Astrocyte of the cerebellum (primary cell): ENCODE results near the gene BHLHE23.

Experiments
- DNase-seq: peaks from one replicate; pipeline ENCODE4 v3.0.0-alpha.2; 2011; ENCODE audit warnings: low read depth
- H3K4me3 ChIP-seq: 2 replicates; pipeline ENCODE4 v1.5.1; 2011; ENCODE audit warnings: mild to moderate bottlenecking, low read depth, low read length, moderate library complexity
- CTCF ChIP-seq: IDR thresholded peaks from 2 replicates; pipeline ENCODE4 v1.5.1; 2012; ENCODE audit warnings: low read length, low read depth, moderate library complexity, mild to moderate bottlenecking; ENCODE audit errors: missing control alignments
- in situ Hi-C: cut with HindIII; loops from 2 replicates; pipeline ENCODE4 v1.10.0; 2017; ENCODE audit warnings: low sequenced_read_pairs

BHLHE23 gene

GRCh38 chr20:62971950-62972844 is 34.6 kb downstream of the BHLHE23 start:
- TF ChIP-seq CTCF = peak; percentile 87
- peak; percentile 43 for DNase-seq

GRCh38 chr20:62971211-62971949 is 35.4 kb downstream of the BHLHE23 start:
- in situ Hi-C loops = no loop called here
- no peak overlapping the region for H3K4me3 ChIP-seq
- DNase-seq = no peak
- no peak for TF ChIP-seq CTCF

More at GRCh38 chr20:62971950-62972844, 34.6 kb downstream of the BHLHE23 start:
- H3K4me3 ChIP-seq = no peak overlapping the region
- in situ Hi-C loops = no loop called here

- DNase-seq = no peak
- no peak for TF ChIP-seq CTCF
- in situ Hi-C loops = no loop called here
- H3K4me3 ChIP-seq = no peak overlapping the region
Observed at GRCh38 chr20:62970307-62971210, 36.2 kb downstream of the BHLHE23 start.

GRCh38 chr20:62969939-62970306 is 36.8 kb downstream of the BHLHE23 start:
- in situ Hi-C loops = no loop called here
- no peak overlapping the region for H3K4me3 ChIP-seq
- no peak for DNase-seq
- TF ChIP-seq CTCF = no peak

- H3K4me3 ChIP-seq = no peak overlapping the region
- no peak for DNase-seq
- TF ChIP-seq CTCF = no peak
- in situ Hi-C loops = no loop called here
Observed at GRCh38 chr20:62969179-62969760, 37.5 kb downstream of the BHLHE23 start.
